ENCODE results near the gene OPN4. TPM values are rescaled to one million over a fixed set of nuclear protein-coding genes. Genes with fewer than 3 reads are reported as not detected.

The OPN4 gene
- total and polyA plus RNA-seq, 9 of the 15 experiments (the other 6 are each of a cell fraction or from before 2014, with no cell fraction given) = not detected

DNA sequence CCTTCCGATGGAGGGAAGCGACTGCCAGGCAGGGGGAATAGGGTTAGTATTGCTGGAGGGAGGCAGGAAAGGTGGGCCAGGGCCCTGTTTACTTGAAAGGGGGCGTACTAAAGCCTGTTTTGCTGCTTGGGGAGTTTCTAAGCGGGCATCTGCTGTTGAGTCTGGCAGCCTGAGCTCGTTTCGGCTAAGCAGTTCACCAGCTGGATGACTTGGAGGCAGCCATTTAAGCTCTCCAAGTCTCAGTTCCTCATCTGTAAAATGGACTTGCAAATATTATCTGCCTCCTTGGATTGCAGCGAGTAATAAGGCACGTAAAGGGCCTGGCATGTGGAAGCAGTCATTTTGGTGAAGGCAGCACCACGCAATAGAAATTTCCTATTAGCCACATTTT, 58.0 kb downstream of the OPN4 start (continued):
- TF ChIP-seq YY1 (IDR thresholded peaks at IDR 0.05; ENCODE audit: borderline replicate concordance in 1 of 3, control insufficient read depth in 1 of 3, extremely low read depth in 1 of 3, insufficient read depth in 3 of 3, insufficient read length in 1 of 3, insufficient replicate concordance in 2 of 3, low read depth in 1 of 3, low read length in 2 of 3) (peak in 1 of 3 experiments; percentile 46), BCLAF1 (IDR thresholded peaks at IDR 0.05; ENCODE audit: borderline replicate concordance in 1 of 2, control insufficient read depth in 1 of 2, low read depth in 2 of 2, low read length in 1 of 2) (no peak)

- Histone ChIP-seq H3K27me3 (ENCODE audit: control insufficient read depth in 2 of 2, insufficient read depth in 2 of 2, low read length in 2 of 2) (no peaks in the 10 kb centered on the region), H3K4me3 (no peak overlapping the region), H2AFZ (ENCODE audit: low read depth, low read length) (no peak overlapping the region), H3K4me2 (ENCODE audit: insufficient read depth, low read length) (no peak overlapping the region), H3K9me3 (replicated peaks; ENCODE audit: control insufficient read depth, insufficient read depth, low read depth, low read length) (no peaks in the 10 kb centered on the region), H3K9me1 (ENCODE audit: control insufficient read depth, insufficient read depth, low read length) (no peaks in the 10 kb centered on the region), H3K9ac (ENCODE audit: insufficient read depth in 1 of 2, low read depth in 2 of 2, low read length in 2 of 2) (peak overlapping the region in 1 of 2 experiments; percentile 19; a peak in 1 of 4 replicates), H4K20me1 (replicated peaks; ENCODE audit: control insufficient read depth, insufficient read depth, low read length) (no peaks in the 10 kb centered on the region), H3K36me3 (ENCODE audit: control insufficient read depth, insufficient read depth, low read length) (no peaks in the 10 kb centered on the region), H3K4me1 (replicated peaks in 1 of 2; ENCODE audit: control insufficient read depth in 2 of 2, insufficient read depth in 2 of 2, low read length in 2 of 2) (peaks cover 0 to 22% of the 10 kb centered on the region in 2 experiments; a peak in 3 of 5 replicates), H3K27ac (ENCODE audit: extremely low read depth, low read depth, low read length) (no peak overlapping the region), H3K79me2 (ENCODE audit: control insufficient read depth, insufficient read depth, low read length) (no peaks in the 10 kb centered on the region)
- POLR2A ChIA-PET = interaction anchor here (1.1 kb wide), 1 partner anchor 10 kb away, joined by 4 read pairs; no protein-coding TSS in a partner anchor
- no peak for FAIRE-seq
- intact Hi-C loops (cut with micrococcal nuclease) = no loop called here
- ATAC-seq = no peak
- in situ Hi-C loops (cut with MboI) = no loop called here
- 40% methylated on average over 5 of the region's 6 CpGs for WGBS (ENCODE audit: insufficient coverage, low coverage, missing lambda C conversion rate)
- no peak for TF ChIP-seq DDX20 (tag; IDR thresholded peaks at IDR 0.05; ENCODE audit: low read depth)
- no peak for TF ChIP-seq RFX7 (CRISPR knock-in tag; IDR thresholded peaks at IDR 0.05)
- CTCF ChIA-PET (ENCODE audit: low intra/inter-chr PET ratio) = no interaction called here
- no peak for DNase-seq (ENCODE audit: extremely low read depth in 1 of 4, low spot score in 3 of 4)
- BruUV-seq (replicated peaks) = no TSS peak
These were observed 60.9 kb downstream of the OPN4 start for GRCh38 chr10:86715156-86715795.
